ENCODE data around the gene OR5H1.
"Not testable (repeated sequence)": the region's sequence is repeated elsewhere in the genome, so short reads cannot be mapped to it uniquely, and the experiment has no call there.

OR5H1 gene

GRCh38 chr3:98148751-98149150 is 18.2 kb downstream of the OR5H1 start:
- DNase-seq (ENCODE audit: low read depth, low spot score) = no peak
- in situ Hi-C loops (cut with HindIII; ENCODE audit: low sequenced_read_pairs) = no loop called here
- no peak overlapping the region for H3K4me3 ChIP-seq (ENCODE audit: low read depth, low read length)
- TF ChIP-seq CTCF (IDR thresholded peaks at IDR 0.05; ENCODE audit: low read depth, low read length) = no peak

GRCh38 chr3:98149456-98149855 is 18.9 kb downstream of the OR5H1 start:
- DNase-seq (ENCODE audit: low read depth, low spot score); in situ Hi-C loops (cut with HindIII; ENCODE audit: low sequenced_read_pairs); H3K4me3 ChIP-seq (ENCODE audit: low read depth, low read length): not testable (repeated sequence)

GRCh38 chr3:98151241-98151640 is 20.7 kb downstream of the OR5H1 start:
- no peak for DNase-seq (ENCODE audit: low read depth, low spot score)
- no peak overlapping the region for H3K4me3 ChIP-seq (ENCODE audit: low read depth, low read length)
- TF ChIP-seq CTCF (IDR thresholded peaks at IDR 0.05; ENCODE audit: low read depth, low read length) = no peak
- in situ Hi-C loops (cut with HindIII; ENCODE audit: low sequenced_read_pairs) = no loop called here

GRCh38 chr3:98166396-98166795 is 35.9 kb downstream of the OR5H1 start, which contains the start of gene OR5H15:
OR5H15 (plus strand) TSS chr3:98166696; CDS start chr3:98168700, 2,004 bp downstream.
- in situ Hi-C loops (cut with HindIII; ENCODE audit: low sequenced_read_pairs) = no loop called here
- no peak within 1 kb of the TSS for H3K4me3 ChIP-seq (ENCODE audit: low read depth, low read length)
- TF ChIP-seq CTCF (IDR thresholded peaks at IDR 0.05; ENCODE audit: low read depth, low read length) = no peak
- DNase-seq (ENCODE audit: low read depth, low spot score) = no peak

GRCh38 chr3:98171071-98171470 is 40.5 kb downstream of the OR5H1 start:
- TF ChIP-seq CTCF (IDR thresholded peaks at IDR 0.05; ENCODE audit: low read depth, low read length) = no peak
- in situ Hi-C loops (cut with HindIII; ENCODE audit: low sequenced_read_pairs) = no loop called here
- H3K4me3 ChIP-seq (ENCODE audit: low read depth, low read length) = no peak overlapping the region
- no peak for DNase-seq (ENCODE audit: low read depth, low spot score)

GRCh38 chr3:98172621-98173020 is 42.1 kb downstream of the OR5H1 start:
- in situ Hi-C loops (cut with HindIII; ENCODE audit: low sequenced_read_pairs) = no loop called here
- DNase-seq (ENCODE audit: low read depth, low spot score) = no peak
- H3K4me3 ChIP-seq (ENCODE audit: low read depth, low read length) = no peak overlapping the region
- no peak for TF ChIP-seq CTCF (IDR thresholded peaks at IDR 0.05; ENCODE audit: low read depth, low read length)

GRCh38 chr3:98180319-98180890 is 49.9 kb downstream of the OR5H1 start:
- in situ Hi-C loops (cut with HindIII; ENCODE audit: low sequenced_read_pairs) = no loop called here
- TF ChIP-seq CTCF (IDR thresholded peaks at IDR 0.05; ENCODE audit: low read depth, low read length) = no peak
- DNase-seq (ENCODE audit: low read depth, low spot score) = no peak
- H3K4me3 ChIP-seq (ENCODE audit: low read depth, low read length) = no peak overlapping the region

All from astrocyte of the spinal cord (primary cell).